Gastrocnemius medialis (tissue), 4 donors: ENCODE measurements around the gene FAM222B. TPM values are rescaled to one million over a fixed set of nuclear protein-coding genes. Genes with fewer than 3 reads are reported as not detected.

ENCODE experiments used
- ATAC-seq, 2 donors: fragments of 150-250 bp; one replicate each; pipeline ENCODE4 v1.9.1; 2016
- DNase-seq, 2 donors: peaks; one replicate each; pipeline ENCODE4 v3.0.0-alpha.2; 2019
- H3K27ac ChIP-seq, 4 donors: fragments of 200-600 bp; sonication (generic); 1 replicate in 1 of 4; 2 replicates in 3 of 4; pipeline ENCODE4 v1.5.1; 2016 to 2018; ENCODE audit warnings: mild to moderate bottlenecking in 2 of 4, moderate library complexity in 1 of 4
- H3K27me3 ChIP-seq, 3 donors: fragments of 200-600 bp; sonication (generic) in 2 of 3; 1 replicate in 1 of 3; 2 replicates in 2 of 3; pipeline versions ENCODE4 v1.5.1 to v1.6.0; 2016 to 2019; ENCODE audit warnings: mild to moderate bottlenecking in 1 of 3, moderate library complexity in 1 of 3
- H3K36me3 ChIP-seq, 2 donors: fragments of 200-600 bp; sonication (generic) in 1 of 2; one replicate each; pipeline ENCODE4 v1.5.1; 2017 to 2018
- H3K4me1 ChIP-seq, 2 donors: fragments of 200-600 bp; sonication (generic) in 1 of 2; one replicate each; pipeline ENCODE4 v1.5.1; 2016 to 2017; ENCODE audit warnings: mild to moderate bottlenecking in 2 of 2
- H3K4me3 ChIP-seq, 4 donors: fragments of 200-600 bp; sonication (generic) in 3 of 4; 1 replicate in 1 of 4; 2 replicates in 3 of 4; pipeline ENCODE4 v1.5.1; 2016 to 2019; ENCODE audit warnings: mild to moderate bottlenecking in 2 of 4
- H3K9me3 ChIP-seq, 3 donors: fragments of 200-600 bp; sonication (generic) in 2 of 3; 1 replicate in 1 of 3; 2 replicates in 2 of 3; pipeline ENCODE4 v1.5.1; 2016 to 2019
- CTCF ChIP-seq, 5 experiments: fragments of 450-650 bp in 3 of 5; fragments of 200-600 bp in 2 of 5; sonication (generic) in 2 of 5; IDR thresholded peaks in 4 of 5; conservative IDR thresholded peaks in 1 of 5; 1 replicate in 4 of 5; 2 replicates in 1 of 5; pipeline ENCODE4 v1.5.1; 2016 to 2019; ENCODE audit warnings: antibody characterized with exemption in 5 of 5, mild to moderate bottlenecking in 3 of 5, moderate library complexity in 3 of 5
- POLR2A ChIP-seq, 2 donors: fragments of 450-650 bp; IDR thresholded peaks; one replicate each; pipeline ENCODE4 v1.6.1; 2017; ENCODE audit warnings: antibody characterized with exemption in 2 of 2, mild to moderate bottlenecking in 2 of 2, moderate library complexity in 2 of 2
- in situ Hi-C, 4 donors: fragments of 200-750 bp; cut with MboI; loops; one replicate each; pipeline versions ENCODE4 v1.15.0 to v1.8.0; 2017; ENCODE audit warnings: low sequenced_read_pairs in 4 of 4
- intact Hi-C: fragments of 100-400 bp; cut with DNase I; formaldehyde crosslinking; loops from one replicate; pipeline ENCODE4 v1.15.1; 2023; ENCODE audit warnings: low total_unique reads
- total RNA-seq, 4 donors: library from RNA; depleted of rRNA; stranded (reverse); fragments of >200 nt; gene quantifications; one replicate each; pipeline versions ENCODE4 v1.1.0 to v1.2.3, GENCODE V29; 2016

FAM222B gene
- total RNA-seq, 4 donors from 2014 or later, result 36.2 to 82.6 (median 66.8) TPM

- DNase-seq, result no peak
- intact Hi-C loops (no loop called here), in situ Hi-C loops (loop anchor here in 1 of 4 donors (25.0 kb wide), 1 partner anchor 105 kb away; no protein-coding TSS in a partner anchor)
- no peak overlapping the region for H3K27ac ChIP-seq
- H3K9me3 ChIP-seq, result no peaks in the 10 kb centered on the region
- H3K27me3 ChIP-seq, result no peaks in the 10 kb centered on the region
- TF ChIP-seq CTCF (IDR thresholded peaks at IDR 0.05 in 4 of 5, conservative IDR thresholded peaks at IDR 0.05 in 1 of 5) (no peak), POLR2A (IDR thresholded peaks at IDR 0.05) (no peak)
- H3K4me3 ChIP-seq, result no peak overlapping the region
- no peak for ATAC-seq
- no peaks in the 10 kb centered on the region for H3K4me1 ChIP-seq
- H3K36me3 ChIP-seq, result no peaks in the 10 kb centered on the region
These were observed 24.7 kb upstream of the FAM222B start for GRCh38 chr17:28867276-28867675.

GRCh38 chr17:28865946-28866752 lies 23.6 kb upstream of the FAM222B start:
- ATAC-seq (no peak), DNase-seq (no peak)
- Histone ChIP-seq H3K27me3 (no peaks in the 10 kb centered on the region), H3K4me3 (no peak overlapping the region), H3K4me1 (no peaks in the 10 kb centered on the region), H3K9me3 (no peaks in the 10 kb centered on the region), H3K36me3 (peaks cover 0 to 4% of the 10 kb centered on the region in 2 donors), H3K27ac (no peak overlapping the region)
- in situ Hi-C loops (loop anchor here in 1 of 4 donors (25.0 kb wide), 1 partner anchor 104 kb away; no protein-coding TSS in a partner anchor), intact Hi-C loops (no loop called here)
- no peak for TF ChIP-seq POLR2A (IDR thresholded peaks at IDR 0.05)

- intact Hi-C loops, result no loop called here
- Histone ChIP-seq H3K4me3 (no peak overlapping the region), H3K36me3 (peaks cover 0 to 14% of the 10 kb centered on the region in 2 donors), H3K9me3 (no peaks in the 10 kb centered on the region), H3K4me1 (no peaks in the 10 kb centered on the region), H3K27me3 (no peaks in the 10 kb centered on the region), H3K27ac (no peak overlapping the region)
- DNase-seq (no peak), ATAC-seq (no peak)
- TF ChIP-seq CTCF (IDR thresholded peaks at IDR 0.05 in 4 of 5, conservative IDR thresholded peaks at IDR 0.05 in 1 of 5), result no peak
- TF ChIP-seq POLR2A (IDR thresholded peaks at IDR 0.05), result no peak
- in situ Hi-C loops, result loop anchor here in 1 of 4 donors (25.0 kb wide), 1 partner anchor 103 kb away; no protein-coding TSS in a partner anchor
These were observed 22.6 kb upstream of the FAM222B start for GRCh38 chr17:28864991-28865849.

GRCh38 chr17:28863953-28864352 lies 21.4 kb upstream of the FAM222B start:
- H3K36me3 ChIP-seq, result peaks cover 0 to 26% of the 10 kb centered on the region in 2 donors
- no peak overlapping the region for H3K4me3 ChIP-seq
- H3K27ac ChIP-seq, result no peak overlapping the region
- intact Hi-C loops (no loop called here), in situ Hi-C loops (loop anchor here in 1 of 4 donors (25.0 kb wide), 1 partner anchor 102 kb away; no protein-coding TSS in a partner anchor)
- H3K4me1 ChIP-seq, result no peaks in the 10 kb centered on the region
- no peak for ATAC-seq
- TF ChIP-seq POLR2A (IDR thresholded peaks at IDR 0.05), result no peak
- no peak for TF ChIP-seq CTCF (IDR thresholded peaks at IDR 0.05 in 4 of 5, conservative IDR thresholded peaks at IDR 0.05 in 1 of 5)
- no peaks in the 10 kb centered on the region for H3K9me3 ChIP-seq
- H3K27me3 ChIP-seq, result no peaks in the 10 kb centered on the region
- DNase-seq, result no peak

- Histone ChIP-seq H3K27me3 (no peaks in the 10 kb centered on the region), H3K9me3 (no peaks in the 10 kb centered on the region), H3K36me3 (peaks cover 0 to 40% of the 10 kb centered on the region in 2 donors), H3K27ac (no peak overlapping the region), H3K4me1 (no peaks in the 10 kb centered on the region), H3K4me3 (no peak overlapping the region)
- intact Hi-C loops (no loop called here), in situ Hi-C loops (loop anchor here in 1 of 4 donors (25.0 kb wide), 1 partner anchor 100 kb away; no protein-coding TSS in a partner anchor)
- ATAC-seq (no peak), DNase-seq (no peak)
- TF ChIP-seq POLR2A (IDR thresholded peaks at IDR 0.05), result no peak
These were observed 20.0 kb upstream of the FAM222B start for GRCh38 chr17:28862561-28862960.
